Mucosa of descending colon (tissue), 3 donors: ENCODE measurements around the gene INA. TPM values are rescaled to one million over a fixed set of nuclear protein-coding genes. Genes with fewer than 3 reads are reported as not detected.
A peak's percentile ranks its signal among the peaks of the same experiment; 100 is the strongest.
"Not testable (repeated sequence)": the region's sequence is repeated elsewhere in the genome, so short reads cannot be mapped to it uniquely, and the experiment has no call there.

Experiments
- ATAC-seq: fragments of 200-7000 bp; cut with Tn5 transposase; one replicate; pipeline ENCODE4 v1.9.1; 2020; ENCODE audit warnings: mild to moderate bottlenecking, moderate library complexity
- DNase-seq, 3 donors: peaks; one replicate each; pipeline ENCODE4 v3.0.0-alpha.2; 2020
- H3K36me3 ChIP-seq: fragments of 200-600 bp; one replicate; pipeline ENCODE4 v1.8.0; 2021; ENCODE audit warnings: low read depth, mild to moderate bottlenecking
- H3K4me1 ChIP-seq: fragments of 200-600 bp; one replicate; pipeline ENCODE4 v1.8.0; 2021; ENCODE audit warnings: low read depth, mild to moderate bottlenecking
- H3K4me3 ChIP-seq: fragments of 200-600 bp; one replicate; pipeline ENCODE4 v1.8.0; 2021; ENCODE audit warnings: mild to moderate bottlenecking
- H3K9me3 ChIP-seq: fragments of 200-600 bp; one replicate; pipeline ENCODE4 v1.8.0; 2021; ENCODE audit warnings: mild to moderate bottlenecking
- intact Hi-C, 2 donors: fragments of 100-400 bp; cut with DNase I in 1 of 2; cut with micrococcal nuclease in 1 of 2; formaldehyde crosslinking; loops; one replicate each; pipeline versions ENCODE4 v1.11.0 to v1.11.1; 2022; cut with DNase I, micrococcal nuclease
- total RNA-seq, 3 donors: library from RNA; stranded (reverse); fragmentation: NEBNext Ultra II Directional in 2 of 3; extraction: Animal tissue kit (Norgen Biotek cat#: 25700) in 2 of 3; gene quantifications; one replicate each; pipeline versions ENCODE4 v1.2.1 to v1.2.4, GENCODE V29; 2021 to 2023
- TF ChIP-seq, protein P1 (sequence below): fragments of 200-600 bp; IDR thresholded peaks from one replicate; pipeline ENCODE4 v1.8.0; 2022; ENCODE audit warnings: antibody characterized with exemption, mild to moderate bottlenecking
- donor health status: DM: no; HTN: no; CAD: no; lungs with moderate emphysema.
- donor health status: DM: no; HTN: no; CAD: no.
- donor health status: DM: no; HTN: yes; CAD: no.

INA gene
- total RNA-seq, 3 donors from 2014 or later, result 0.34 to 6.8 (median 0.55) TPM

DNA sequence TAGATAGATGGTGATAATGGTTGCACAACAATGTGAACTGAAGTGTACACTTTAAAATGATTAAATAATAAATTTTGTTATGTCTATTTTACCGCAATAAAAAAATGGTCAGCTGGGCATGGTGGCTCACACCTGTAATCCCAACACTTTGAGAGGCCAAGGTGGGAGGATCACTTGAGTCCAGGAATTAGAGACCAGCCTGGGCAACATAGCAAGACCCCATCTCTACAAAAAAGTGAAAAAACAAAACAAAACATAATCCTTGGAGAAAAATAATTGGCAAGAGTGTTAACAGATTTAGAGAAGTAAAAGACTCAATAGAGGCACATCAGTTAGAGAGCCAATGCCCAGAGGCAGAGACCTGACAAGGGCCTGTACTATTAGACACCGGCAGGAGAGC lies 41.2 kb upstream of the INA start:
- TF ChIP-seq, protein P1, sequence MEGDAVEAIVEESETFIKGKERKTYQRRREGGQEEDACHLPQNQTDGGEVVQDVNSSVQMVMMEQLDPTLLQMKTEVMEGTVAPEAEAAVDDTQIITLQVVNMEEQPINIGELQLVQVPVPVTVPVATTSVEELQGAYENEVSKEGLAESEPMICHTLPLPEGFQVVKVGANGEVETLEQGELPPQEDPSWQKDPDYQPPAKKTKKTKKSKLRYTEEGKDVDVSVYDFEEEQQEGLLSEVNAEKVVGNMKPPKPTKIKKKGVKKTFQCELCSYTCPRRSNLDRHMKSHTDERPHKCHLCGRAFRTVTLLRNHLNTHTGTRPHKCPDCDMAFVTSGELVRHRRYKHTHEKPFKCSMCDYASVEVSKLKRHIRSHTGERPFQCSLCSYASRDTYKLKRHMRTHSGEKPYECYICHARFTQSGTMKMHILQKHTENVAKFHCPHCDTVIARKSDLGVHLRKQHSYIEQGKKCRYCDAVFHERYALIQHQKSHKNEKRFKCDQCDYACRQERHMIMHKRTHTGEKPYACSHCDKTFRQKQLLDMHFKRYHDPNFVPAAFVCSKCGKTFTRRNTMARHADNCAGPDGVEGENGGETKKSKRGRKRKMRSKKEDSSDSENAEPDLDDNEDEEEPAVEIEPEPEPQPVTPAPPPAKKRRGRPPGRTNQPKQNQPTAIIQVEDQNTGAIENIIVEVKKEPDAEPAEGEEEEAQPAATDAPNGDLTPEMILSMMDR, result no peak

DNA sequence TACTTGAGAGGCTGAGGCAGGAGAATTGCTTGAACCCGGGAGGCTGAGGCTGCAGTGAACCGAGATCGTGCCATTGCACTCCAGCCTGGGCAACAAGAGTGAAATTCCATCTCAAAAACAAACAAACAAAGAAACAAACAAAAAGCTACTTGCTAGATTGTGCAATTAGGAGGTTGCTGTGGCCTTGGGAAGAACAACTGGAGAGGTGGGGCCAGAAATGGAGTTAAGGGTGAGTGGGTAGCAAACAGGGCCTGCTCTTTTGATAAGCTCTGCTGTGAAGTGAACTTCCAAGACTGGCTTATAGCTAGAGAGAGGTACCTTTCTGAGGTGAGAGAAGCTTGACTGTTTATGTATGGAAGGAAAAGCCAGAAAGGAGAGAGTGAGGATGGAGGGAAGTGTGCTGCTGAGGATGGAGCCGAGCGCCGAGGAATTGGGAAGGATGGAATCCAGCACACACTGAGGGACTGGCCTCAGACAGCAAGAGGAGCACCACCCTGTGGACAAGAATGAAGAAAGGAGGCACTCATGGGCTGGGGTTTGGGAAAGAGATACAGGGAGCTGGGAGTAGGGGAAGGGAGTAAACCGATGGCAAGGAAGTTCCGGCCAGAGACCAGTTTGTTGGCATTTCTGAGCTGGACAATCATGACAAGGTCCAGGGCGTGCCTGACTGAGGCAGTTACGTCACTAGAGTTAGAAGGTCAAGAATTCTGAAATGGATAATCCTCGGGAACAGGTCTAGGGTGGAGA lies 38.3 kb upstream of the INA start:
- peak; percentile 65 to 87 (median 69) for DNase-seq
- ATAC-seq, result peak; percentile 69

More for the DNA sequence above, 41.2 kb upstream of the INA start:
- Histone ChIP-seq H3K4me3 (no peak overlapping the region), H3K4me1 (peaks cover 11% of the 10 kb centered on the region), H3K36me3 (no peaks in the 10 kb centered on the region), H3K9me3 (no peaks in the 10 kb centered on the region)
- intact Hi-C loops, result no loop called here
- no peak for ATAC-seq
- no peak for DNase-seq

DNA sequence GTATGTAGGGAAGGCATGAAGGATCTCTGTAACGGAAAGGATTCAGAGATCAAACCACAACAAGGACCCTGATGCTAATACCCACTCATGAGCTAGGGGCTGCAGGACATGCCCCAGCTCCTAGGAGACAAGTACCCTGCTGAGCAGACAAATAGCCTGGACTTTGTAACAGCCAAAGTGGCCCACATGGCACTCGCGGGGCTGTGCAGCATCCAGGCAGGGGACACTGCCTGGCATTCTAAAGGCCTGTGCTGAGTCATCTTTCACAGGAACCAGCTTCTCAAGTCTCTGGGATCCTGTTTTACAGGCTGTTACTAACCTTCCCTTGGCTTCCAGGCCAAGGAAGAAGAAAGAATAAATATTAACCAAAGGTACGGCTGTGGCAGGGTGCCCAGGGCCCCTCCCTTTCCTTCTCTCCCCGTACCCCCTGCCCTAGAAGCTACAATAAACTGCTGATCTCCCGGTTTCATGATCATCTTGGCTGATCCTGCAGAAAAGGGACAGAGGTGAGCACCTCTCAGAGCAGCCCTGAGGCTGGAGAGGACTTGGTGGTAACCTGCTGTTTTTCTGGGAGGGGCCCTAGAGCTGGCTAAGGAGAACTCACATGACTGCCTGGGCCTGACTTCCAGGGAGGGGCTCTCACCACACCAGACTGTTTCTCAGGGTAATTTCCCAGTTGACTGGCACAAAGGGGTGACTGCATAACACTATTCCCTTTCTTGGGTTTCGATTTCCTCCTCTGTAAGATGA lies 35.5 kb upstream of the INA start:
- TF ChIP-seq, protein P1, result no peak
- Histone ChIP-seq H3K4me3 (no peak overlapping the region), H3K36me3 (no peaks in the 10 kb centered on the region), H3K9me3 (no peaks in the 10 kb centered on the region), H3K4me1 (peaks cover 27% of the 10 kb centered on the region)
- ATAC-seq (peak; percentile 86), DNase-seq (peak; percentile 83 to 95 (median 89))
- intact Hi-C loops, result loop anchor here (5.0 to 10.0 kb wide), 2 partner anchors 317 to 324 kb away; partner anchors contain the start of gene CNNM2 (in 1 of the 2)

More for the DNA sequence above, 38.3 kb upstream of the INA start:
- Histone ChIP-seq H3K4me3 (no peak overlapping the region), H3K36me3 (no peaks in the 10 kb centered on the region), H3K9me3 (no peaks in the 10 kb centered on the region), H3K4me1 (peaks cover 27% of the 10 kb centered on the region)
- TF ChIP-seq, protein P1, result no peak
- intact Hi-C loops, result no loop called here

DNA sequence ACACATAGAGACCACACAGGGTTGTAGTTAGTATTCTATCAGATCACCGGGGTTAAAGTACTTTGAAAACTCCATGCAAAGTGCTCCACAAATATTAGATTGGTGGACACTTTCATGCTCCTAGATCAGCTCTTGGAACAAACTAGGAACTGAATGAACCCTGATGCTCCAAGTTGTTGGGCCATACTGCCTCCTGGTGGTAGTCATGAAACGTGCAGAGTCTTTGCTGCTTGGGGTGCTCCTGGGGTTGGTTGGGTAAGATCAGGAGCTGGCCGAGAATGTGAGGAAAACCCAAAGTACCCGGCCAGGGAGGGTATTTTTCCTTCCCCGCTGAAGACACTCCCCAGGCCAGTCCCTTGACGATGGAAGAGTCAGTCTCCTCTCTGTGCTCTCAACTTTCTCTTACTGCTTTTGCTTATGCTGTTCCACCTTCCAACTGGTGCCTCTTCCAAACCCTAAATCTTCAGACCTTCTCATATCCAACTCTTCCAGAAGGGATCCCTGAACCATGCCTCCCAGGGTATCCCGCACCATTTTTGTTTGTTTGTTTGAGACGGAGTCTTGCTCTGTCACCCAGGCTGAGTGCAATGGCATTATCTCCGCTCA lies 32.2 kb upstream of the INA start:
- Histone ChIP-seq H3K36me3 (no peaks in the 10 kb centered on the region), H3K9me3 (no peaks in the 10 kb centered on the region), H3K4me3 (no peak overlapping the region), H3K4me1 (peaks cover 20% of the 10 kb centered on the region)
- TF ChIP-seq, protein P1, result peak; percentile 64
- peak in 2 of 3 donors; percentile 70 to 84 for DNase-seq
- intact Hi-C loops, result loop anchor here (5.0 to 10.0 kb wide), 2 partner anchors 320 to 327 kb away; partner anchors contain the start of gene CNNM2 (in 1 of the 2)
- ATAC-seq, result peak; percentile 49

DNA sequence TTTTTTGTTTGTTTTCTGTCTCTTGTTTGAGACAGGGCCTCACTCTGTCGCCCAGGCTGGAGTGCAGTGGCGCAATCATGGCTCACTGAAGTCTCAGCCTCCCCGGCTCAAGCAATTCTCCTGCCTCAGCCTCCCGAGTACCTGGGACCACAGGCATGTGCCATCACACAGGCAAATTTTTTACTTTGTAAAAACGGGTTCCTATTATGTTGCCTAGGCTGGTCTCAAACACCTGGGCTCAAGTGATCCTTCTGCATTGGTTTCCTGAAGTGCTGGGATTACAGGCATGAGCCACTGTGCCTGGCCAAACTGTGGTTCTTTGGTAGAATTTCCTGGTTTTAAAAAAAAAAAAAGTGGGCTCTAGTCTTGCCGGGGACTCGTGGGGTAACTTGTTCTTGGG lies 31.4 kb upstream of the INA start, which contains the start of gene RPEL1:
Gene RPEL1 (plus strand): TSS at position 301 of the 400 bp plus-strand sequence. CDS start 110 bp downstream, outside the sequence.
- H3K4me3 ChIP-seq, ATAC-seq, DNase-seq, H3K9me3 ChIP-seq, H3K36me3 ChIP-seq: not testable (repeated sequence)
- peaks cover 18% of the 10 kb centered on the region for H3K4me1 ChIP-seq
- intact Hi-C loops, result loop anchor here in 1 of 2 donors (10.0 kb wide), 1 partner anchor 321 kb away; no protein-coding TSS in a partner anchor
